B cell (primary cell): ENCODE results near the gene POLK.

Experiments
- CTCF ChIP-seq: fragments of 200-600 bp; IDR thresholded peaks from one replicate; pipeline ENCODE4 v1.8.0; 2022; ENCODE audit warnings: antibody characterized with exemption, mild to moderate bottlenecking
- EZH2 ChIP-seq: IDR thresholded peaks from 2 replicates; pipeline ENCODE4 v1.6.1; 2012; ENCODE audit warnings: borderline replicate concordance, low read depth, mild to moderate bottlenecking, moderate library complexity, low read length; ENCODE audit not compliant: insufficient read depth, poor library complexity, severe bottlenecking

- TF ChIP-seq CTCF: no peak
- TF ChIP-seq EZH2: no peak
Observed at GRCh38 chr5:75468593-75468992, 43.1 kb upstream of the POLK start.
